Measurements from ENCODE around the gene RBMS1. TPM values are rescaled to one million over a fixed set of nuclear protein-coding genes. Genes with fewer than 3 reads are reported as not detected.

The RBMS1 gene
- total RNA-seq, 1 experiment from 2014 or later: 77.5 TPM

- H3K9ac ChIP-seq (ENCODE audit: extremely low read depth, insufficient read length, low read length): no peak overlapping the region
- DNase-seq: no peak
- H2AFZ ChIP-seq (ENCODE audit: low read length): no peak overlapping the region
Measured at GRCh38 chr2:160227293-160227915, 266.2 kb downstream of the RBMS1 start.

More at GRCh38 chr2:160227293-160227915, 266.2 kb downstream of the RBMS1 start:
- no CpG with 5 or more reads among the region's 5 CpGs for WGBS (ENCODE audit: extremely low coverage, insufficient read length, low lambda C conversion rate)
- Histone ChIP-seq H2AK5ac (ENCODE audit: insufficient read length, low read length) (no peak overlapping the region), H3K27ac (ENCODE audit: insufficient read length, low read depth, low read length) (no peak overlapping the region), H3K23ac (ENCODE audit: insufficient read length, low read depth, low read length) (no peak overlapping the region), H2BK5ac (ENCODE audit: insufficient read length, low read length) (no peak overlapping the region), H2BK15ac (ENCODE audit: low read depth, low read length) (no peak overlapping the region), H4K20me1 (ENCODE audit: control insufficient read depth, insufficient read depth, insufficient read length) (no peaks in the 10 kb centered on the region), H2BK12ac (ENCODE audit: insufficient read length, low read depth, low read length) (no peak overlapping the region), H3K79me2 (ENCODE audit: insufficient read depth, low read length) (no peaks in the 10 kb centered on the region; the same call in 1 of the 2 replicates), H3K27me3 (ENCODE audit: insufficient read depth, low read length) (no peaks in the 10 kb centered on the region), H3K14ac (ENCODE audit: insufficient read depth, low read length) (no peak overlapping the region), H3K79me1 (ENCODE audit: insufficient read depth, low read depth, low read length, poor library complexity, severe bottlenecking) (no peaks in the 10 kb centered on the region), H3K23me2 (ENCODE audit: insufficient read length, low read depth, low read length, poor library complexity, severe bottlenecking) (no peaks in the 10 kb centered on the region), H3K4ac (ENCODE audit: low read depth, low read length) (no peak overlapping the region), H4K5ac (ENCODE audit: insufficient read length, low read depth, low read length) (no peak overlapping the region), H3K18ac (ENCODE audit: insufficient read length, low read depth, low read length) (no peak overlapping the region), H3K4me1 (ENCODE audit: insufficient read depth, low read length) (no peaks in the 10 kb centered on the region), H3K4me2 (ENCODE audit: insufficient read depth, insufficient read length, low read length) (no peak overlapping the region), H3T11ph (ENCODE audit: low read length) (no peak overlapping the region), H3K9me3 (ENCODE audit: control insufficient read depth, low read depth, low read length) (no peaks in the 10 kb centered on the region), H2BK120ac (ENCODE audit: low read depth, low read length, poor library complexity, severe bottlenecking) (no peak overlapping the region), H3K56ac (ENCODE audit: insufficient read length, low read depth, low read length) (no peak overlapping the region), H4K8ac (replicated peaks; ENCODE audit: insufficient read length, low read depth, low read length) (no peak overlapping the region), H2BK20ac (ENCODE audit: low read depth, low read length, poor library complexity, severe bottlenecking) (no peak overlapping the region), H4K91ac (ENCODE audit: insufficient read length, low read depth, low read length) (no peak overlapping the region)
- H3K9me3 Mint-ChIP-seq: no peaks in the 10 kb centered on the region
- no peak overlapping the region for H3K4me3 Mint-ChIP-seq
- H3K4me1 Mint-ChIP-seq: peaks cover 3% of the 10 kb centered on the region in 2 experiments
- H3K36me3 Mint-ChIP-seq (ENCODE audit: insufficient read depth in 1 of 3, low read depth in 3 of 3): no peaks in the 10 kb centered on the region
- H3K27ac Mint-ChIP-seq: peak overlapping the region in 1 of 3 experiments; percentile 5; a peak in 1 of 7 replicates
- no peaks in the 10 kb centered on the region for H3K27me3 Mint-ChIP-seq (ENCODE audit: low read depth)
- no peak for TF ChIP-seq CTCF (conservative IDR thresholded peaks at IDR 0.05)

Measured in H9 (cell line).